ENCODE results near the gene ATP6V1G3.
"Not testable (repeated sequence)": the region's sequence is repeated elsewhere in the genome, so short reads cannot be mapped to it uniquely, and the experiment has no call there.

ATP6V1G3 gene

DNA sequence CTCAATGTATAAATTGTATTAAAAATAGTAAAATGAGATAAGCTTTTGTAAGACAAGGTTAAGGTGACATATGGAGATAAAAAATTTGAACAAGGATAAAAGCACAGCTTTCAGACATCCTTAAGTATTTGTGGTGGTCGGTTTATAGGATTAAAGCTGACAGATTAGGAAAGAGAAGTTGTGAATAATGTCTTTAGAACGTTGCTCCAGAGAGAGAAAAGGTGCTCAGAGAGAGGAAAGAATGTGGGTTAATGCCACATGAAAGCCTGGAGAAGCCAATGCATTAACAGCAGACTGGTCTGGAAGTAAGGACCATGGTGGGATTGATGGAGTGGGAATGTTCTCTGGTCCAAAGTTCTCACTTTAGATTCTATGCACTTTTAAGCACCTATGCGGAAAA lies 44.8 kb downstream of the ATP6V1G3 start:
- DNase-seq, result no peak

DNA sequence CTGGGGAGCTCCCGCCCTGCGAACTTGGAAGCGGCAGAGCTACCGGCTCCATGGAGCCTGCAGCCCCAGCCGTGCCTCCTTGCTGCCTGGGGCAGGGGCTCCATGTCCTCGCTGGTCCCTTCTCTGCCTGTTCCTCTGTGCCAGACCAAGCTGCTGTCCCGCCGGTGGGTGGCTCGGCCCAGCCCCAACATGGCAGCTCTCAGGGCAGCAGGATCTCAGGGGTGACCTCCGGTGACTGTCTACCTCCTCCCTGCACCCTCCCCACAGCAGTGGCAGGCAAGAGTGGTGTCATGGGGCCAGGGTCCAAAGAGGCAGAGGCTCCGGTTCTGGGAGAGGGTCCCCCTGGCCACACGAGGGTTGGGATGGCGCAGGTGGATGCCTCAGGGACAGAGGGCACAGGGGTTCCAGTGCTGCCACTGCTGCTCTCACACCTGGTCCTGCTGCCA lies 45.8 kb downstream of the ATP6V1G3 start:
- DNase-seq, result no peak

DNA sequence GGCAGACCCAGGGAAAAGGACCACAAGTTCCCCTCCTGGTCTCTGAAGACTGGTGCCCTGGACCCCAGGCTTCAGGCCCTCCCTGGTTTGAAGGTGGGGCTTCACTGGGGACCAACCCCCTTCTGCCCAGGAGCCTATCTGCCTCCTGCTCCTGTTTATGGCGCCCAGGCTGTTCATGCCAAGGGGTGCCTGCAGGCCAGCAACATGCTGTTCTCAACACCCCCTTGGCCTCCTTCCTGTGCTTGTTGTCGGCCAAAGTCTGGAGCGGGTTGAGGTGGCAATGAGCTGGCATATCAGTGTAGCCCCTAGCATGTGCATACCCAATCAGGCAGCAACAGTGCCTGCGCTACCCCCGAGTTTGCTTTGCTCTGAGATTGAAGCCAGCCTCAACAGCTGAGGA lies 46.3 kb downstream of the ATP6V1G3 start:
- no peak for DNase-seq

GRCh38 chr1:198493329-198493728 lies 47.2 kb downstream of the ATP6V1G3 start:
- DNase-seq, result no peak

DNA sequence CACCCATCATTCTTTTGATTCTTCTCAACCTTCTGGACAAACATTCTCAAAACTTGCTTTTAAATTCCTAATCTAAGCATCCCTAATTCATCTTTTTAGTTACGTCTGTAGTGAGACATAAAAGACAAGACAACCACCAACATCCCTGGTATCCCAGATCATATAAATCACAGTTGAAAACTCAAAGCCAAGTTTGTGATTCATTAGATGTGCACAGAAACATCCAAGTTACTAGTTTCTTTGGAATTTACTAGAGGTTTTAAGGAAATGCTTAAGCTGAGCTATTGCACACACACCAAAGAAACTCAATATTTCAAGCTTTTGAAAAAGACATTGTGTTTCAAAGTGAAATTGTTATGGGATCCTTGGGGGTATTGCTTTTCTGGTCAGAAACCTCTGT lies 47.6 kb downstream of the ATP6V1G3 start:
- DNase-seq, result no peak

GRCh38 chr1:198491596-198491995 lies 48.9 kb downstream of the ATP6V1G3 start:
- no peak for DNase-seq

- DNase-seq, result no peak
These were observed 49.5 kb downstream of the ATP6V1G3 start for GRCh38 chr1:198491028-198491427.

GRCh38 chr1:198490224-198490623 lies 50.3 kb downstream of the ATP6V1G3 start:
- DNase-seq, result no peak

DNA sequence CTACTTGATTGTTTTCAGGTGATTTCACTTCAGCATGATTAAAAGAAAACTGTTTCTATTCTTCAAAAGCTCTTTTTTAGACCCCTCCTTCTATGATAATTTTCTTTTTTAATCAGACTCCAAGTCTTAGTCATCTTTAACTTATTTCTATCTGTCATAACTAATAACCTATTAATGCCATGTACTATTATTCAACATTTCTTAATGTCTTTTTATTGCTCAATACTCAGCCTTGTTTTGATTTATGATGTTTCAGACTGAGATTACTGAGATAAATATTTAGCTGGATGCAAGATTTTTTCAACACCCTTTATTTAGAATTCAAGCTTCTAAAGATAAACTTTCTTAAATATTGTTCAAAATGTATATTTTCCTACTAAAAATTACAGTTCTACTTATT lies 53.6 kb downstream of the ATP6V1G3 start:
- no peak for DNase-seq

- DNase-seq, result no peak
These were observed 56.8 kb downstream of the ATP6V1G3 start for GRCh38 chr1:198483645-198484044.

- DNase-seq, result no peak
These were observed 57.5 kb downstream of the ATP6V1G3 start for GRCh38 chr1:198483006-198483405.

GRCh38 chr1:198481661-198482060 lies 58.8 kb downstream of the ATP6V1G3 start:
- DNase-seq, result no peak

- DNase-seq, result no peak
These were observed 59.6 kb downstream of the ATP6V1G3 start for GRCh38 chr1:198480876-198481275.

DNA sequence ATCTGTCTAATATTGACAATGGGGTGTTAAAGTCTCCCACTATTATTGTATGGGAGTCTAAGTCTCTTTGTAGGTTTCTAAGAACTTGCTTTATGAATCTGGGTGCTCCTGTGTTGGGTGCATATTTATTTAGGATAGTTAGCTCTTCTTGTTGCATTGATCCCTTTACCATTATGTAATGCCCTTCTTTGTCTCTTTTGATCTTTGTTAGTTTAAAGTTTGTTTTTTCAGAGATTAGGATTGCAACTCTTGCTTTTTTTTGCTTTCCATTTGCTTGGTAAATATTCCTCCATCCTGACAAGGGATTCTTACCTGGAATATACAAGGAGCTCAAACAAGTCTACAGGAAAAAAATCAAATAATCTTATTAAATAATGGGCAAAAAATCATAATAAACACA lies 63.1 kb downstream of the ATP6V1G3 start:
- DNase-seq, result not testable (repeated sequence)
